Caco-2 (cell line): ENCODE data around the gene ATP5PD. TPM values are rescaled to one million over a fixed set of nuclear protein-coding genes. Genes with fewer than 3 reads are reported as not detected.

Experiments
- BruUV-seq: library from RNA; stranded (reverse); fragments of 400-500 nt; replicated peaks from 2 replicates; lab custom pipeline; 2021; lab: Mats Ljungman, UMichigan
- CTCF ChIA-PET: fragments of 300-600 bp; sonication (Branson Sonifier 250); formaldehyde crosslinking; loops from one replicate; lab custom pipeline; 2022; ENCODE audit warnings: antibody characterized with exemption; lab: Charles Lee
- POLR2A ChIA-PET: fragments of 300-600 bp; sonication (Branson Sonifier 250); formaldehyde crosslinking; loops from one replicate; lab custom pipeline; 2022; ENCODE audit warnings: antibody characterized with exemption; lab: Charles Lee
- DNase-seq, 2 experiments: peaks; one replicate each; pipeline versions ENCODE4 v3.0.0 to v3.0.0-alpha.2; 2020 to 2022
- H3K27me3 ChIP-seq: replicated peaks from 2 replicates; pipeline ENCODE4 v1.6.0; 2011; ENCODE audit warnings: low read length; ENCODE audit not compliant: control insufficient read depth, insufficient read depth
- H3K36me3 ChIP-seq: 2 replicates; pipeline ENCODE4 v1.5.1; 2011; ENCODE audit warnings: low read length; ENCODE audit not compliant: control insufficient read depth, insufficient read depth
- H3K4me1 ChIP-seq: fragments of 250-450 bp; sonication (Bioruptor Pico); 2 replicates; pipeline ENCODE4 v1.5.1; 2020; ENCODE audit warnings: mild to moderate bottlenecking
- H3K4me3 ChIP-seq: 2 replicates; pipeline ENCODE4 v1.5.1; 2011; ENCODE audit warnings: low read depth, mild to moderate bottlenecking, control low read depth, low read length
- H3K9me3 ChIP-seq: fragments of 250-450 bp; sonication (Bioruptor Pico); 2 replicates; pipeline ENCODE4 v1.5.1; 2020; ENCODE audit warnings: mild to moderate bottlenecking, moderate library complexity
- H3K27ac Mint-ChIP-seq: one replicate; pipeline ENCODE4 v1.8.0; 2022; ENCODE audit warnings: mixed read lengths; ENCODE audit not compliant: unreplicated experiment
- H3K27me3 Mint-ChIP-seq: one replicate; pipeline ENCODE4 v1.8.0; 2022; ENCODE audit warnings: mixed read lengths; ENCODE audit not compliant: insufficient read depth, unreplicated experiment
- H3K36me3 Mint-ChIP-seq: one replicate; pipeline ENCODE4 v1.8.0; 2022; ENCODE audit warnings: mild to moderate bottlenecking, mixed read lengths; ENCODE audit not compliant: insufficient read depth, unreplicated experiment
- H3K4me1 Mint-ChIP-seq: one replicate; pipeline ENCODE4 v1.8.0; 2022; ENCODE audit warnings: low read depth, mixed read lengths; ENCODE audit not compliant: unreplicated experiment
- H3K4me3 Mint-ChIP-seq: one replicate; pipeline ENCODE4 v1.8.0; 2022; ENCODE audit warnings: mild to moderate bottlenecking, moderate library complexity, mixed read lengths; ENCODE audit not compliant: unreplicated experiment
- H3K9me3 Mint-ChIP-seq: one replicate; pipeline ENCODE4 v1.8.0; 2022; ENCODE audit warnings: mixed read lengths; ENCODE audit not compliant: unreplicated experiment
- intact Hi-C: fragments of 100-400 bp; cut with micrococcal nuclease; formaldehyde crosslinking; loops from one replicate; pipeline ENCODE4 v1.10.0; 2022; ENCODE audit not compliant: unreplicated experiment
- total RNA-seq: library from RNA; stranded (reverse); gene quantifications from 2 replicates; pipeline ENCODE4 v1.2.3, GENCODE V29; 2022
- TF ChIP-seq, protein P1 (sequence below), 2 experiments: fragments of 200-600 bp in 1 of 2; IDR thresholded peaks; 1 replicate in 1 of 2; 2 replicates in 1 of 2; pipeline versions ENCODE4 v1.5.1 to v1.8.0; 2011 to 2022; ENCODE audit warnings: antibody characterized with exemption in 1 of 2, control low read depth in 1 of 2, inconsistent platforms in 1 of 2, low read depth in 1 of 2, low read length in 1 of 2, mild to moderate bottlenecking in 1 of 2, moderate library complexity in 1 of 2; ENCODE audit not compliant: insufficient read depth in 1 of 2, severe bottlenecking in 1 of 2, unreplicated experiment in 1 of 2

ATP5PD gene
- total RNA-seq, 1 experiment from 2014 or later, result 316 TPM

DNA sequence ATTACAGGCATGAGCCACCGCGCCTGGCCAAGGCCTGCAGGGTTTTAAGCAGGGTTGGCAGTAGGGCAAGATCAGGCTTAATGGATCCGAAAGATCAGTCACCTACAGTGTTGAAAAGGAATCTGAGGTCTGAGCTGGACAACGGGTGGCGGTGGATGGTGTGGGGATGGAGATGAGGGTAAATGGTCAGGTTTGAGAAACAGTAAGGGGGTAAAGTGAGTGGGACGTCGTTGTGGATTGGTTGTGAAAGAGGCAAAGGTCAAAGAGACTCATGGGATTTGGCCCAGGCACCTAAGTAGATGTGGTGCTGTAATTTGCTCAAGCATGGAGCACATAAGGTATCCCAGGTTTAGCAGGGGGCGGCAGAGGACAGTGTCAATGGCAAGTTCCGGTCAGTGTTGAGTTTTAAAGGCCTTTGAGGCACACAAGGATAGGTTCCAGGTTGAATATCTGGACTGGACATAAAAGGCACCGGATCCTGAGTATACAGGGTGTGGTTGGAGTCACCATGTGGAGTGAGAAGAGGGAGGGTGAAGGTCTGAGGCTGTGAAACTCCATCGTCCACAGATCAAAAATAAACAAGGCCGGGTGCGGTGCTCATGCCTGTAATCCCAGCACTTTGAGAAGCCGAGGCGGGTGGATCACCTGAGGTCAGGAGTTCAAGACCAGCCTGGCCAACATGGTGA lies 39.9 kb upstream of the ATP5PD start:
- Mint-ChIP-seq H3K4me1 (peaks cover 56% of the 10 kb centered on the region), H3K27me3 (no peaks in the 10 kb centered on the region), H3K36me3 (peaks cover 25% of the 10 kb centered on the region), H3K4me3 (peak overlapping the region; percentile 92), H3K27ac (peak overlapping the region; percentile 92), H3K9me3 (no peaks in the 10 kb centered on the region)
- intact Hi-C loops, result loop anchor here (1.0 kb wide), 1 partner anchor 9 kb away; no protein-coding TSS in a partner anchor
- TF ChIP-seq, protein P1, sequence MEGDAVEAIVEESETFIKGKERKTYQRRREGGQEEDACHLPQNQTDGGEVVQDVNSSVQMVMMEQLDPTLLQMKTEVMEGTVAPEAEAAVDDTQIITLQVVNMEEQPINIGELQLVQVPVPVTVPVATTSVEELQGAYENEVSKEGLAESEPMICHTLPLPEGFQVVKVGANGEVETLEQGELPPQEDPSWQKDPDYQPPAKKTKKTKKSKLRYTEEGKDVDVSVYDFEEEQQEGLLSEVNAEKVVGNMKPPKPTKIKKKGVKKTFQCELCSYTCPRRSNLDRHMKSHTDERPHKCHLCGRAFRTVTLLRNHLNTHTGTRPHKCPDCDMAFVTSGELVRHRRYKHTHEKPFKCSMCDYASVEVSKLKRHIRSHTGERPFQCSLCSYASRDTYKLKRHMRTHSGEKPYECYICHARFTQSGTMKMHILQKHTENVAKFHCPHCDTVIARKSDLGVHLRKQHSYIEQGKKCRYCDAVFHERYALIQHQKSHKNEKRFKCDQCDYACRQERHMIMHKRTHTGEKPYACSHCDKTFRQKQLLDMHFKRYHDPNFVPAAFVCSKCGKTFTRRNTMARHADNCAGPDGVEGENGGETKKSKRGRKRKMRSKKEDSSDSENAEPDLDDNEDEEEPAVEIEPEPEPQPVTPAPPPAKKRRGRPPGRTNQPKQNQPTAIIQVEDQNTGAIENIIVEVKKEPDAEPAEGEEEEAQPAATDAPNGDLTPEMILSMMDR (IDR thresholded peaks at IDR 0.05; ENCODE audit: insufficient read depth in 1 of 2, low read depth in 1 of 2, low read length in 1 of 2, severe bottlenecking in 1 of 2, unreplicated experiment in 1 of 2), result peak in 1 of 2 experiments; percentile 19
- H3K9me3 ChIP-seq, result no peaks in the 10 kb centered on the region
- H3K4me1 ChIP-seq, result peaks cover 44% of the 10 kb centered on the region
- no peaks in the 10 kb centered on the region for H3K27me3 ChIP-seq
- BruUV-seq, result TSS peak; percentile 82
- ChIA-PET POLR2A (interaction anchor here (0.7 to 2.7 kb wide), 6 partner anchors 8 to 48 kb away, joined by 6 to 45 read pairs (median 11); partner anchors contain the start of gene ARMC7), CTCF (interaction anchor here (1.5 to 2.0 kb wide), 2 partner anchors 17 to 20 kb away, joined by 3 to 10 read pairs; no protein-coding TSS in a partner anchor)
- peak overlapping the region; percentile 74 for H3K4me3 ChIP-seq
- DNase-seq, result peak in 1 of 2 experiments; percentile 38
- no peaks in the 10 kb centered on the region for H3K36me3 ChIP-seq

DNA sequence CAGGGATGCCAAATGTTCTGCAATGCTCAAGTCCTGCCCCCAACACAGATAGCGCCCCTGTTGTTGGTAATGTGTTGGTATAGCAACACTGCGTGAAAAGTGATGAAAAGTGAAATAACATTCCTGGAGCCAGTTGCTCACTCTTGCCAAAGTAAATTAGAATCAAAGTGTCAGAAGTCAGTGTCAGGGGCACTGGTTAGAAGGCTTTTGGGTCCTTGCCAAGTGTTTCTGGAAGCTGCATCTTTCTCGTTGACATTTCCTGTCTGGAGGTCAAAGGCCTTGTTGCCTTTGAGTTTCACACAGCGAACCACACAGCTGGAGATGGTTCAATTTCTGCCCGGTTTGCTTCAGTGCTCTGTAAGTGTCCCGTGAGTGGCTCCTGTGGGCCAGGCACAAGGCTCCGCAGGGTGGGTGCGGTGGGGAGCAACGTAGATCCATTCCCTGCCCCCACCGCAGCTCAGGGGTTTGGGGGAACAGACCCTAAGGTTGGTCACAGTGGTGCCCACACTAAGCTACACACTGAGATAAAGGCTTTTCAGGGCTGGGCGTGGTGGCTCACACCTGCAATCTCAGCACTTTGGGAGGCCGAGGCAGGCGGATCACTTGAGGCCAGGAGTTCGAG lies 37.4 kb upstream of the ATP5PD start:
- TF ChIP-seq, protein P1 (IDR thresholded peaks at IDR 0.05; ENCODE audit: insufficient read depth in 1 of 2, low read depth in 1 of 2, low read length in 1 of 2, severe bottlenecking in 1 of 2, unreplicated experiment in 1 of 2), result no peak
- intact Hi-C loops, result no loop called here
- H3K4me3 ChIP-seq, result no peak overlapping the region
- H3K4me1 ChIP-seq, result peaks cover 36% of the 10 kb centered on the region
- no peaks in the 10 kb centered on the region for H3K27me3 ChIP-seq
- H3K36me3 ChIP-seq, result no peaks in the 10 kb centered on the region
- no peak overlapping the region for H3K27ac Mint-ChIP-seq
- no TSS peak for BruUV-seq
- no peaks in the 10 kb centered on the region for H3K27me3 Mint-ChIP-seq
- peaks cover 37% of the 10 kb centered on the region for H3K4me1 Mint-ChIP-seq
- CTCF ChIA-PET, result no interaction called here
- H3K36me3 Mint-ChIP-seq, result peaks cover 16% of the 10 kb centered on the region
- no peak overlapping the region for H3K4me3 Mint-ChIP-seq
- no peaks in the 10 kb centered on the region for H3K9me3 Mint-ChIP-seq
- POLR2A ChIA-PET, result no interaction called here
- DNase-seq, result no peak
- H3K9me3 ChIP-seq, result no peaks in the 10 kb centered on the region

DNA sequence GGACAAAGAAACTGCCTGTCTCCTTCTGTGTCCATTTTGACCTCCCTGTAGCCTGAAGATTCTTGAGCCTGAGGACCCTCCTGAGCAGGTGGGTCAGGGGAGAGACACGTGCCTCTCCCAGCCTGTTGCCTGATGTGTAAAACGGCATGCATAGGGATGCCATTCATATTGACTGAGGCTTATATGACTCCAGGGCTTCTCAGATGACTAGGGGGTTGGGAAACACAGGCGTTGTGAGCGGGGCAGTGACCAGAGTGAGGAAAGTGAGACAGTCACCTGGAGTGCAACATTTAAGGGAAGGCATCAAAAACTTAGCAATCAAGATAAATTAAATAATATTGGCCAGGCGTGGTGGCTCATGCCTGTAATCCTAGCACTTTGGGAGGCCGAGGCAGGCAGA lies 35.9 kb upstream of the ATP5PD start:
- ChIA-PET CTCF (interaction anchor here (0.7 kb wide), 1 partner anchor 28 kb away, joined by 3 read pairs; no protein-coding TSS in a partner anchor), POLR2A (no interaction called here)
- peaks cover 12% of the 10 kb centered on the region for H3K36me3 Mint-ChIP-seq
- peaks cover 41% of the 10 kb centered on the region for H3K4me1 Mint-ChIP-seq
- TF ChIP-seq, protein P1 (IDR thresholded peaks at IDR 0.05; ENCODE audit: insufficient read depth in 1 of 2, low read depth in 1 of 2, low read length in 1 of 2, severe bottlenecking in 1 of 2, unreplicated experiment in 1 of 2), result no peak
- no peaks in the 10 kb centered on the region for H3K27me3 Mint-ChIP-seq
- H3K36me3 ChIP-seq, result no peaks in the 10 kb centered on the region
- intact Hi-C loops, result no loop called here
- no peak overlapping the region for H3K4me3 ChIP-seq
- no peak for DNase-seq
- no peak overlapping the region for H3K27ac Mint-ChIP-seq
- H3K9me3 Mint-ChIP-seq, result no peaks in the 10 kb centered on the region
- H3K9me3 ChIP-seq, result no peaks in the 10 kb centered on the region
- peaks cover 43% of the 10 kb centered on the region for H3K4me1 ChIP-seq
- H3K4me3 Mint-ChIP-seq, result no peak overlapping the region
- H3K27me3 ChIP-seq, result no peaks in the 10 kb centered on the region
- no TSS peak for BruUV-seq
